A549 (cell line): Measurements from ENCODE around the gene XYLT1.

ENCODE experiments used
- BHLHE40 ChIP-seq: IDR thresholded peaks from 2 replicates; pipeline ENCODE4 v1.6.1; 2012; ENCODE audit warnings: low read depth, low read length, inconsistent platforms
- CEBPB ChIP-seq, 2 experiments: fragments of >200 bp in 1 of 2; sonication (Bioruptor Twin) in 1 of 2; formaldehyde crosslinking in 1 of 2; IDR thresholded peaks; 2 replicates each; pipeline ENCODE4 v1.6.1; 2012 to 2016
- CHD2 ChIP-seq: fragments of 150-350 bp; IDR thresholded peaks from 2 replicates; pipeline ENCODE4 v1.6.1; 2014; ENCODE audit warnings: low read length; ENCODE audit not compliant: partially characterized antibody
- CHD4 ChIP-seq: fragments of 200-600 bp; sonication (generic); IDR thresholded peaks from 2 replicates; pipeline ENCODE4 v1.6.1; 2016; ENCODE audit warnings: antibody characterized with exemption, mild to moderate bottlenecking, borderline replicate concordance
- CTCF ChIP-seq: fragments of >200 bp; sonication (Bioruptor Twin); formaldehyde crosslinking; IDR thresholded peaks from 3 replicates; pipeline ENCODE4 v1.5.1; 2016
- EP300 ChIP-seq, 2 experiments: fragments of >200 bp; sonication (Bioruptor Twin); formaldehyde crosslinking; IDR thresholded peaks; 2 replicates in 1 of 2; 3 replicates in 1 of 2; pipeline ENCODE4 v1.6.1; 2016 to 2017
- JUN ChIP-seq, 2 experiments: fragments of >200 bp; sonication (Bioruptor Twin); formaldehyde crosslinking; IDR thresholded peaks; 2 replicates in 1 of 2; 3 replicates in 1 of 2; pipeline ENCODE4 v1.6.1; 2016 to 2017
- JUNB ChIP-seq: fragments of >200 bp; sonication (Bioruptor Twin); formaldehyde crosslinking; IDR thresholded peaks from 2 replicates; pipeline ENCODE4 v1.6.1; 2016
- MAFK ChIP-seq: fragments of 450-650 bp; IDR thresholded peaks from 2 replicates; pipeline ENCODE4 v1.6.1; 2014; ENCODE audit not compliant: partially characterized antibody
- POLR2A ChIP-seq: IDR thresholded peaks from 2 replicates; pipeline ENCODE4 v1.6.1; 2012; ENCODE audit warnings: mild to moderate bottlenecking, low read length
- POLR2AphosphoS2 ChIP-seq: conservative IDR thresholded peaks from 2 replicates; pipeline ENCODE4 v1.6.1; 2012; ENCODE audit warnings: low read length, improper control_type of control experiment, inconsistent platforms
- RFX5 ChIP-seq: fragments of 450-650 bp; IDR thresholded peaks from 2 replicates; pipeline ENCODE4 v1.7.1; 2014; ENCODE audit warnings: antibody characterized with exemption, mild to moderate bottlenecking, moderate library complexity
- ZFP36 ChIP-seq: fragments of 450-650 bp; IDR thresholded peaks from 2 replicates; pipeline ENCODE4 v1.6.1; 2014; ENCODE audit warnings: borderline replicate concordance; ENCODE audit not compliant: partially characterized antibody
- TF ChIP-seq, protein P1 (sequence below): fragments of 450-650 bp; IDR thresholded peaks from 2 replicates; pipeline ENCODE4 v1.6.1; 2014; ENCODE audit warnings: antibody characterized with exemption

DNA sequence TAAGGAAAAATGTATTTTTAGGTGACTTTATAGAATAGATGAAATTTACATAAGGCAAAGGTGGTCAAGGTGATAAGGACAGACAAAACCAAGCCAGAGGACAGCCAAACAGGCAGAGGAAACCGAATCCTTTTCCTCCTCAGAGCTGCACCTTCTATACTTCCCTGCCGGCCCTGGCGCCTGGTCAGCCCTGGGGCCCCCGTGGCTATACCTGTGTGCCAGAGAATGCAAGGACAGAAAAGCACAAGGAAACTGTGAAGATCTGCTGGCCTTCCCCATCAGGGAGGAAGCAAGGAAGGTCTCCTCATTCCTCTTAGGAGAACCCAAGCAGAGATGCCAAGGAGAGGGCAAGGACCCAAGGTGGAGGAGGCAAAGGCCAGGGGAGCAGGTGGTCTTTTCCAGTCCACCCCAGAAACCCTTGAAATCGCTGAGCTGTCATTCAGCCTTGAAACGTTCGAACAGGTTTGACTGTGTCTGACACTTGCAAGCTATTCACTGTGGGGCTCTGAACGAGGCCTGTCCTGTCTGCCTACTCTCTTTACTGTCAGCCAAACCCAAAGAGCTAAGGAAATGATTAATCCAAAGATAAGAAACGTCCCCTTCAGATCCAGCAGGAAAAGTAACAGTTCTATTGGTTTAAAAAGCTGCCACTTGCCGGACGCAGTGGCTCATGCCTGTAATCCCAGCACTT is 114.4 kb downstream of the XYLT1 start:
- no peak for TF ChIP-seq CTCF
- no peak for TF ChIP-seq RFX5
- TF ChIP-seq POLR2A: no peak
- TF ChIP-seq, protein P1, sequence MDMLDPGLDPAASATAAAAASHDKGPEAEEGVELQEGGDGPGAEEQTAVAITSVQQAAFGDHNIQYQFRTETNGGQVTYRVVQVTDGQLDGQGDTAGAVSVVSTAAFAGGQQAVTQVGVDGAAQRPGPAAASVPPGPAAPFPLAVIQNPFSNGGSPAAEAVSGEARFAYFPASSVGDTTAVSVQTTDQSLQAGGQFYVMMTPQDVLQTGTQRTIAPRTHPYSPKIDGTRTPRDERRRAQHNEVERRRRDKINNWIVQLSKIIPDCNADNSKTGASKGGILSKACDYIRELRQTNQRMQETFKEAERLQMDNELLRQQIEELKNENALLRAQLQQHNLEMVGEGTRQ: no peak
- no peak for TF ChIP-seq POLR2AphosphoS2
- no peak for TF ChIP-seq CEBPB (IDR thresholded peaks at IDR 0.05)
- peak; percentile 2 for TF ChIP-seq MAFK
- no peak for TF ChIP-seq EP300 (IDR thresholded peaks at IDR 0.05)
- TF ChIP-seq JUNB: no peak
- TF ChIP-seq CHD2: no peak
- TF ChIP-seq BHLHE40: no peak
- no peak for TF ChIP-seq ZFP36
- no peak for TF ChIP-seq JUN (IDR thresholded peaks at IDR 0.05)
- TF ChIP-seq CHD4: no peak
